HL-60/S4 treated with phorbol 12-myristate 13-acetate at 8.2 ng/mL for 4 days and 3 days (cell line): Measurements from ENCODE around the gene NCAM1.

ENCODE experiments used
- in situ Hi-C: fragments of 300-500 bp; cut with MboI; formaldehyde crosslinking; loops from 2 replicates; pipeline ENCODE4 v1.15.0; 2022; ENCODE audit warnings: low sequenced_read_pairs

The NCAM1 gene

DNA sequence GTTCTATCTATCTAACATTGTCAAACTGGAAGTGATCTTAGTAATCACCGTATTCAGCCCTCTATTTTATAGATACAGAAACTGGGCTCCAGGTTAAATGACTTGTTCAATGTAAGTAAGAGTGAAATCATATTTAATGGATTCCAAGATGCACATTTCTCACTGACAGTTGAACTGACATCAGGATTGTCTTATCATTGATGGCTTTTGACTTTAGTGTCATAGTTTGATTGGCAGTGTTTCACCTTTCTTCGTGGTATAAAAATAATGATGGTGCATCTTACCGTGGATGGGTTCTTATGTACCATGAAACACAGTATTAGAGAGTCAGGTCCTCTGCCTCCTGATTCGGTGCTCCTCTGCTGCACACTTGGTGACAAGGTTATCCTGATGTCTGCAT, 123.1 kb downstream of the NCAM1 start:
- in situ Hi-C loops, result no loop called here

DNA sequence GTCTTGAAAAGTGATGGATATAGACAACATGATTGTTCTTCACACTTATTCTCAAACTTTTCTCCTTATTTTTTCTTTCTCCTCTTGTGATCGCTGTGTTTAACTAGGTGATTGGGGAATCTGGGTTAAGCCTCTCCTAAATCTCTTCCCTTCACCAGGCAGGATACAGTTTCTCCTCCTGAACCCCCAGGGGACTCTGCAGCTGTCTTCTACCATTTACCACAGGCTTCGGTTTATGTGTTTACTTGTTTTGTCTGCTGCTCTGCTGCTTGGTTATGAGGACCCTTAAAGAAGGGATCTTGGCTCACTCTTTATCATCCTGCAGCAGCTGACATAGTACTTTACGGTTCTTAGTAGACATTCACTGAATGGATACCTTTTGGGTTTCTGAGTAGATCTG, 124.2 kb downstream of the NCAM1 start:
- in situ Hi-C loops, result no loop called here

DNA sequence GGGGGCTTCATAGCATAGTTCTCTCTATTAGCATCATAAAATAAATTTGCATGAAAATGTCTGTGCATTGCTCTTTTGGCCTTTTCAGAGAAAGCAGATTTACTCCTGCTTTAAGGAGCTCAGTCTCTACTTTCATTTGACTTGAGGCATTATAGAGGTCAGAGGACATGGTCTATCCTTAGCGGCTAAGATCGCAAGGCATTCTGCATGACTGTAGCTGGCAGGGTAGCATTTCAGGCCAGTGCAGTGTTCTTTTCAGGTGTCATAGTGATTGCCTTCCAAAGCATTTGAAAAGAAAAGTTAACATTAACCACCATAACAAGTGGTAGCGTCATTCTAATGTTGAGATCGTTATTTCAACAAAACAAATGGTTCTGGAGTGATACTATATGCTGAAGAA, 126.5 kb downstream of the NCAM1 start:
- in situ Hi-C loops, result no loop called here

DNA sequence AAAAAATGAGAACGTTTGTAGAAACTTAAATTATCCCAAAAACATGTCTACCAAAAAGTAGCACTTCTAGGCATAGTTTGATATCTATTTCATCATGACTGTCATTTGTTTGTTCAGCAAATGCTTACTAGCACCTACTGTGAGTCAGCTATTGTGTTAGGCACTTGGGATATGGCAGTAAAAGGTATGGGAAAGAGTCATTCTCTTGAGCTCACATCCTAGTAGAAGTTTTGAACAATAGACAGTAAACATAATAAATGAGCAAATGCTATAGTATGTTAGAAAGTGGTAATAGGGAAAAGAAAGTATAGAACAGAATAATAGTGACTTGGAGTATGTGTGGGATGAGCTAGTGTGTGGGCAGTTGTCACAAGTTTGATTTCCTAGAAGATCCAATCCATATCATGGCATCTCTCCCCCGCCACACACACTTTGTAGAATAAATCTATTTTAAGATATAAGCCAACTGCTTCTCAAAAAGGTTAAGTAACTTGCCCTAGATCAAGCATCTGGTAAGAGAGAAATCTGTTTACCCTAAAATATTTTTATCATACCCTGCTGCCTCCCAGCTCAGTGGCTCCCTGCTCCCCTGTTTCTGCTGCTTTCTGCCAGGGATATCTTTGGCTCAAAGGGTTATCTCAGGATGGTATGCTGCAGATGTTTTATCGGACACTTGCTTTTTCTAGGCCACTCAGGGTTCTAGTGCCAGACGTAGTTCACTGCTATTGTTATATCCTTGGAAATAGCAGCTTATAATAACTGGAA, 129.7 kb downstream of the NCAM1 start:
- in situ Hi-C loops, result no loop called here

DNA sequence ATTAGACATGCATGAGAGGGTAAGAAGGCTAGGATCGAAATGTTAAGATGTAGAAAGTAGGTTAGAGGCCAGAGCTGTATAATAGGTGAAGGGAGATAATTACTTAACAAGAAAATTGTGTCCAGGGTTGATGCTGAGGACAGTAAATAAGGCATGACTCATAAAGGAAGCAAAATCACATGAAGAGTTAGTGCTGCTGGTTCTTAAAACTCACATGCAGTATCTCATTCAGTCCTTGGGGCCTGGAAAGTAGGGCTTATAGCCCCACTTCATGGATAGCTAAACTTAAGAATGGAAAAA, 130.2 kb downstream of the NCAM1 start:
- in situ Hi-C loops, result no loop called here

DNA sequence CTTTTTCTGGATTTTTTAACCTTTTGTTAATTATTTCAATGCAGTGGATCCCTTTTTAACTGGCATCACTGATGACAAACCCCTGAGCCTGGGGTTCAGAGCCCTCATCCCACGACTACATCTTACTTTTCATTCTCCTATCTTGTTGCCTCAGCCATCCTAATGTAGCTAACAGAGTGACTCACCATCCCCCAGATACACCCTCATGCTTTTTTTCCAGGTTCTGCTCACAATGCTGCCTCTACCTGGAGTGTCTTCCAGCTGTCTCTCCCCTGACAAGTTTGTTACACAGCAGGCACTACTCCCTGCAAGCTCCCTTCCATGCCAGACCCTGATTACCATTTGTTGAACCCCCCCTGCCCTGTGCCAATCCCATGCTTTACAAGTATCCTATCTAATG, 135.4 kb downstream of the NCAM1 start:
- in situ Hi-C loops, result no loop called here

DNA sequence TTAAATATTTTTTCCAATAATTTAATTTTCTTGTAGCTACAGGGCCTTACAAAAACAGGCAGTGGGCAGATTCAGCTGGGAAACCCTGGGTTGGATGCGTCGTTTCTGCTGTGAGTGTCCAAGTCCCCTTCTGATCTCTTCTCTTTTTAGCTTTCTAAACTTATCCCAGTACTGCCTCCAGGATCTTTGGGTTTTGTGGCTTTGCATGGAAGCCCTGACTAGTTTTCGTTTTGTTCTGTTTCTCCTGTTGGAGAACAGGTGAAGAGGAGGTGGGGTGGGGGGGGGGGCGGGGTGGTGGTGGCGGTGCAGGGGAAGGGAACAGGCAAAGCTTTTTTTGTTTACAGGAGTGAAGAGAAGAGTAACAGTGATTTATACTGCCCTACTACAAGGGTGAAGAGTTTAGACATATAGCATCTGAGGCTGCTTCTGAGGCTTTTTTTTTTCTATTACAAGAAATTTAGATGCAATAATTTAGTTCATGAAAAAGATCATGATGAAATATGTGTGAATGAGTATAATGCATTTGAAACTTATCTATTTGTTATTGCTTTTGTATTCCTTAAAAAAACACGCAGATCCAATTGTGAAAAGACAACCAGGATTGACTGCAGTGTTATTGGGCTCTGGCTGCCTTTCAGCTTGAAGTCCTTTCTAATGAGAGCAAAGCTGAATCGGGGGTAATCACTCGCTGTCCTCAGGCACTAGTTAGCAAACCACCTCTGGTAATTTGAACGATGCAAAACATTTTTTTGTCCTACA, 142.9 kb downstream of the NCAM1 start:
- in situ Hi-C loops, result no loop called here

DNA sequence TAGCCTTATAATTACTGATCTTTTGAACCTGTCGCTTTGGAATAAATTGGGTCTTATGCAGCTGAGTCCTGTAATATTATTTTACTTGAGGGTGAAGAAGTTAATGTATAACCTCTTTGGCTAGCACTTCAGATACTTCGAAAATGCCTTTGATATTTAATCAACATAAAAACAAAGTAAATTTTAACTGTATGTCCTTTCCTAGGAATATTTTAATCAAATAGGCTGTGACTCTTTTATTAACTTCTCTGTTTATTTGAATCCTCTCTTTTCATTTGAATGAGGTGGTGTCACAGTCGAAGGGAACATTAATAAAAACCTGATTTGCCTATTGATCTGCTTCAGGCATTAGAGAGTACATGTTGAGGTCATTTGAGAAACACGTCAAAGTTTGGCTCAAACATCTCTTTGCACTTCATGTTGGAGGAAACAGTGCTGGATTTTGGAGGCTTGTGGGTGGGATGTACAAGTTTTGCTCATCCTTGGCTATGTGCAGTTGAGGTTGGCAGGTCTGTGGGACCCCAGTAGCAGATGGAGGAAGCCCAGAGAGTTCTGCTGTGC, 143.6 kb downstream of the NCAM1 start:
- in situ Hi-C loops, result no loop called here

DNA sequence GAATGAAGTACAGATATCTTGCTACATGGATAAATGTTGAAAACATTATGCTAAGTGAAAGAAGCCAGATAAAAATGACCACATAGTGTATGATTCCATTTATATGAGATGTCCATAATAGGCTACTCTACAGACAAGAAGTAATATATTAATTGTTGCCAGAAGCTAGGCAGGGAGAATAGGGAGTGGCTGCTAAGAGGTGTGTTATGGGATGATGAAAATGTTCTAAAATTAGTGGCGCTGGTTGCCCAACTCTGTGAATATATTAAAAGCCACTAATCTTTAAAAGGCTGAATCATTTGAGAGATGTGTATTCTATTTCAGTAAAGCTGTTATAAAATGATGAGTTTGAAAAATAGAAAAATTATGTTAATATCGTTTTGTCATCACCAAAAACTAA, 144.4 kb downstream of the NCAM1 start:
- in situ Hi-C loops, result no loop called here

DNA sequence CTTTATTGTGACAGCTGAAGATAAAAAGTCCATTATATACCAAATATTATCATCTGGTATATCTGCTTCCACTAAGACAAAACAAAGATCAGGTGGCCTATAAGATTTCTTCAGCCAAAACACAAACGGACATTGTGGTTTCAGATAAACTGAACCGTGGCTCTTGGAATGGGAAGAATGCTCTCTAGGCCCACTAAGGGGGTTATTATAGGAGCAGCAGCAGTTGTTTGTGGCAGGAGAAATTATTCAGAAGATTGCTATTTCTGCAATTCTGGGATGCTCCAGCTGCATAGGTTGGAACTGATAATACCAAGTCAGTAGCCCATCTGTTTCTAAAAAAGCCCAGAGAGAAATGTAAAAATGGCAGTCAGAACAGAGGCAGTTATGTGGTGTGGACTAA, 145.3 kb downstream of the NCAM1 start:
- in situ Hi-C loops, result no loop called here

DNA sequence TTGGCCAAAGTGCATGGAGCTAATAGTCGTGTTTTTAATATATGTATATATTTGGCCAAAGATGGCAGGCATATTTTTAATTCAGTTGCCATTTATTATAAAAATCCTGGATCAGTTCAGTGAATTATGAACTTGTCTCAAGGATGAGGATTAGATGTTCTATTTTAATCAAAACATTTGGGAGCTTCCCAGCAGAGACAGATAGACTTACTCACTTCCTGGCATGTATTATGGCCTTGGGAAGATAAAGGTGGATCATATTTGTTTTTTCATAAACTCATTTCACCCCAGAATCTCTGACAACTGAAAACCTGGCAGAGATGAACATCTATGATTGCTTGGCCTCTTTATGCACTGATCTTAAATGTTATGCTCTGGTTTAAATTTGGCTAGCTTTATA, 148.8 kb downstream of the NCAM1 start:
- in situ Hi-C loops, result no loop called here

DNA sequence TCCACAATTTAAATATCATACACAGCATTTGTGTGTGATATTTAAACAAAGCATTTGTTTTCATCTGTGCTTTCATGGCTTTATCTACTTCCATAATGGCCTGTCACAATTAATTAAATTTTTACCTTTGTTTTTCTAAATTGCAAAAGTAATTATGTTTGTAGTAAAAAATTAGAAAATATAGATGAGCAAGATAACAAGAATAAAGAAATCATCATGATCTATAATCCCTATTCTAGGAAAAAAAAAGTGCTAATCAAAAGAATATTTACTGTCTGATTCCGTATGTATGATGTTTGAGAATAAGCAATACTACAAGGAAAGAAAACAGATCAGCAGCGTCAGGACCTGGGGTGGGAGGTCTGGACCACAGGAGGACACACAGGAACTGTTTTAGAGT, 149.9 kb downstream of the NCAM1 start:
- in situ Hi-C loops, result no loop called here

DNA sequence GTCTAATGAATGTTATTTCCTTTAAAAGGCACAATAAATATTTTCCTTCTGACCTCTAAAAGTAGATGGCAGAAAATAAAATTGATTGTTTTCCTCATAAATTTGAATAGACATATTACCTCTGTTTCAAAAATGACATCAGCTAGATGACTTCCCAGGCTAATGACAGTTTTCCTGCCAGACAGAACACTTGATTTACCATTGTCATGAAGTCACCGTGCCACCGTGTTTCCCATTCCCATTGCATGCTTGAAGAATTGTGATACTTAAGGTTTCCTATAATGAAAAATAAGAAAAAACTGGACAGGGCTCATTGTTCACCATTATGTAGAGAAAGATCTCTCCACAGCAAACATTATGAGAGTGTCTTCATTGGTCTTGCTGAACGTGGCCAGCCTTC, 151.1 kb downstream of the NCAM1 start:
- in situ Hi-C loops, result no loop called here

DNA sequence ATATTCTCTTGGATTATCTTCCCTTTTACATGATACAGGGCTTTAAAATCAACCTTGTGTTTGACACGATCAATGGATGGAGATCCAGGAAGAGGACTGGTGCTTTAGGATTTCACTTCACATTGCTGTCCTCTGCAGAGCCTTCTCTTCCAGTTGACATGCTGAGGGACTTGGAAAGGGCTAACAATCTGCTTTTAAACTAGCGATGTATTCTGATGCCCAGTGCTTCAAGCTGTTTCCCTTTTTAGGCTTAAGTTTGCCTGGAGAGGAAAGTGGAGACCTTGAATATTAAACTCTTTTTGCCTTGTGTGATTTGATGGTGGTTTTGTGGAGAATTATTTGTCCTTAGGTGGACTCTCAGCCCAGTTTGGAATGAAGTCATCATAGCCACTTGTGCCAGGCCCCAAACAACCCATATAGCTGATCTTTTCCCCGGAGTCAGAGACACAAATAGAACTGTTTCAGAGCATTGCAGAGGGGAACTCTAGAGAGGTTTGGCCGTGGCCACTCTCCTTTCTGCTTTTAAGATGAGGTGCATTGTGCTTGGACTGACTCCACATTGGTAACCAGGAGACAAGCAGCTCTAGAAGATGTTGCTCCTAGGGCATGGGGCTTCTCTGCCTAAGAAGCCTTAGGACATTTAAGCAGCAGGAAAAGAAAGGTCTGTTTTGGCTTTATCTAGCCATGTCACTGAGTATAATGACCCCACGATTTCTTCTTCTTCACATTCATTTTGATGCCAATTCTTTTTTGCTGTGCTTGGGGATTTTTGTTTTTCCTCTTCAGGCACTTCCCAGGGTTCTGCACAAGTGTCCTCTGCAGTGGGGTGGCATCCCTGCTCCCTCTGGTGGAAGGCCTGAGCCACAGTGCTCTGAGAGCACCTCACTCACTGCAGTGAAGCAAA, 152.8 kb downstream of the NCAM1 start:
- in situ Hi-C loops, result no loop called here

DNA sequence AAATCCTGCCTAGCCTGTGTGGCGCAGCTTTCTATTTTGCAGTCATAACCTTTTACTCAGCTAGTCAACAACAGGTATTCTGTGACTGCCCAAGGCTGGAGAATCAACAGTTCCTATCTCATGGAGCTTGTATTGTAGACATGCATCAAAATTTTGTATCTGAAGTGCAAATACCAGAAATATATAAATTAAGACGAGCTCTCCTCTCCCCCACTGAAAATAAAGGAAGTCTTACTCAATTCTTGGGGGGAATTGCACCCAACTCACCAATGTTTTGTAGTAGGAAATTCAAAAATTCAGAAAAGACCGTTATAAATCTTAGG, 153.4 kb downstream of the NCAM1 start:
- in situ Hi-C loops, result no loop called here

DNA sequence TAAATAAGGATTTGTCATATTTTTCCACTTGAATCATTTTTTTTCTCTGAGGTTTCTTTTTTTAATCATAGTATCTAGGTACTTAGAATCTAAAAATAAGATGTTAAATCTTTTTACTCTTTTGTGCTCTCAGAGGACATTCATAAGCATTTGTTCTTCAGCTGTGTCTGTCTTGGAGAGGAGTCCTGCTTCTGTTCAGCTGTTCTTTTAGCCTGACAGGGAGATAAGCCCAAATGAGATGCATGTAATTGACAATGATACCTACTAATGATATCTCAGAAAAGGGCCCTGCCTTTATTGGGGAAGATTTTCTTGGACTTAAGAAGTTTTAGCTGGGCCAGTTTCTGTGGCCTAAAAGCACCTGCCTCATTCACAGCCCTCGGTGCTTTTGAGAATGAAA, 156.9 kb downstream of the NCAM1 start:
- in situ Hi-C loops, result no loop called here

DNA sequence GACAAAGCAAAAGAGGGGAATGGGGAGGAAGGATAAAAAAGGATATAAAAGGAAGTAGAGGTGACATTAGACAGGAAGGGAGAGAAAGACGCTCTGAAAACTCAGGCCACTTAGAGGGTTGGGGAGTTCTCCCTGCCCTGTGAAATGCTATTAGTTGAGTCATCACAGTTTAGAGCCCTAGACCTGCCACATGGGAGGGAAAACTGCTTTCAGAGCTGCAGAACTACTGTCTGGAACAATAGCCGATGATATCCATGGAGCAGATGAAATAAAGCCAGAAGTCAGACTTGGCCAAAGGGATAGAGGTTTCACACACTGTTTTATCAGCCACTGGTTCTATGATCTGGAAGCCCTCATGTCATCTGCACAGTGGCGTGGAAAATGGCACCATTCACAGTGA, 157.9 kb downstream of the NCAM1 start:
- in situ Hi-C loops, result no loop called here

DNA sequence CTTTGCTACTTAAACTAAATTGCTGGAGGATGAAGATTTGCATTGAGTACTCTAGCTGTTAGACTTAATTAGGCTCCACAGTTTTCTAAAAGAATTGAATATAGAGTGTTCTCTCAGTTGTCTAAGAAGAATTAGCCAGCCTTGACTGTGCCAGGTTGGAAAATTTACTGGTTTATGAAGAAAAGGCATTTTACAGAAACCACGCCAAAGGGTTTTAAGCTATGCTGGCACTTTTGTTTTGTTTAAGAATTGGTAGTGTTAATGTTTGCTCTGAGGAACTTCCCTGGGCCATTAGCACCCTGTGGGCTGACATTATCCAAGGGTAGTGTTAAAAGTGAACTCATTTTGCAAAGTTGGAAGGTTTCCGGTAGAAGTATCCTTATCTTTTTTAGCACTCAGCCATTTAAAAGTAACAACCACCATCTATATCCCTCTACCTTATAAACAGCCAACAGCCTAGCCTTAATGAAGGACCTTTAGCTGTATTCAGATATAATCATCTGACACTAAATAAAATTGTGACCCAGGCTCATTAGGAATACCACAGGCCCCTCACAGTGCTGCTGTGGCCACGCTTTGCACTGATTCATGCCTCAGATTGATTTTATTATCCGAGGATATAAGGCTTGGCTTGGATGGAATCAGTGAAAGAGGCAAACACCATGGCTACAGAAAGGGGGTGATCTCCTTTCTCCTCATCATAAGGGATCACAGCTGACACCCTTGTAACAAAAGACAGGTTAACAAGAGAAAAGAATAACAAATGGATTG, 158.9 kb downstream of the NCAM1 start:
- in situ Hi-C loops, result no loop called here

DNA sequence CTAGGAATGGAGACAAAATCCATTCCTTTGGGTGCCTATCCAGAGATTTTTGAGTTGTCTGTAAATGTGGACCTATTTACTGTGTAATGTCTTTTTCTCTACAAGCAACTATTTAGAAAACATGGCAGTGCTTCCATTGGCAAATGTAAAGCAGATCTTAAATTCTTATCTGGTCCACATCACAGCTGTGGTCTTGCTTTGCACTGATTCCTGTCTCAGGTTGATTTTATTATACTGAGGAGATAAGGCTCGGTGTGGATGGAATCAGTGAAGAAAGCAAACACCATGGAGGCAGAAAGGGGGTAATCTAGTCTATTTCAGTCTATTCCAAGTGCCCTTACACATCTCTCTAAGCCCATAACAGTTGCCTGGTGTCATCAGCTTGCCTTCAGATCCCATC, 160.5 kb downstream of the NCAM1 start:
- in situ Hi-C loops, result no loop called here

DNA sequence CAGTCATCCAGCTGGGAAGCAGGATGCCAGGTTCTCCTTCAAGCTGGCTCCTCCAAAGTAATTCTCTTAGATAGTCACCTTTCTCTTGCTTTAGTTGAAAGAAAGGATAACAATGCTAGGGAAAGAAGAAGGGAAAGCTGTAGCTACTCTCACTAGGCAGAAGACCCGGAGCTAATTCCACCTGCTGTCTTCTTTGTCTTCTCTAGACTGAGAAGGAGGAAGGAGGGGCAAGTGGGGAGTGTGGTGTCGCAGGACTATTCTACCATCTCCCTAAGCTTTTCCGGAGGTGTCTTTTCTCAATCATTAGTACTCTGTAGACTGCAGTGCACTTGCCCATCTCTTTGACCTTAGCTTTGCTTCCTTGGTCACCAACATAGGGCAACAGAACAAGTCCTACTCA, 162.8 kb downstream of the NCAM1 start:
- in situ Hi-C loops, result no loop called here

DNA sequence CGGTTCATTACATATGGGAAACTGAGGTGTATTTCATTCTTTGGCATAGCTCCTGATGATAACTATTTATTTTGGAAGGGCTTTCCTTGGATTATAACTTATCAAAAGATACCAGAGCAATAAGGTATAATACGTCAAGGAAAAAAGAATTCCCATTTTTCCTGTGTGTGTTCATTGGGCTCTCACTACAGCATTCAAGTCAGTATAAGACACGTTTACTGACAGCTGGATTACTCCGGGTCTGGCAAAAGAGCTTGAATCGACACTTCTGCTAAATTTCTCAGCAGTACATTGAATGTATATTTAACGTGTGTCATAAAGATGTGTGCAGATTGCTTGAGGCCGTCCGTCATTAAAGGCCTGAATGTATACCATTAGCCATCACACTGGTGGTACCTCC, 163.4 kb downstream of the NCAM1 start:
- in situ Hi-C loops, result no loop called here
